Fibroblast of lung (primary cell): ENCODE data around the gene PLPP7. TPM values are rescaled to one million over a fixed set of nuclear protein-coding genes. Genes with fewer than 3 reads are reported as not detected.

Experiments used
- DNase-seq, 2 donors: peaks; one replicate each; pipeline versions ENCODE4 v3.0.0 to v3.0.0-alpha.2; 2010; ENCODE audit warnings: low read depth in 2 of 2
- H2AFZ ChIP-seq: 2 replicates; pipeline ENCODE4 v1.5.1; 2012; ENCODE audit warnings: low read length, control low read depth, inconsistent platforms
- H3K27ac ChIP-seq: 2 replicates; pipeline ENCODE4 v1.5.1; 2011; ENCODE audit warnings: low read length, control low read depth; ENCODE audit not compliant: insufficient read depth
- H3K27me3 ChIP-seq: 2 replicates; pipeline ENCODE4 v1.5.1; 2011; ENCODE audit warnings: mild to moderate bottlenecking, low read length; ENCODE audit not compliant: control insufficient read depth, insufficient read depth
- H3K36me3 ChIP-seq: 2 replicates; pipeline ENCODE4 v1.5.1; 2011; ENCODE audit warnings: low read length; ENCODE audit not compliant: control insufficient read depth, insufficient read depth
- H3K4me1 ChIP-seq: 2 replicates; pipeline ENCODE4 v1.5.1; 2011; ENCODE audit warnings: low read length; ENCODE audit not compliant: control insufficient read depth, insufficient read depth; ENCODE audit errors: extremely low read depth
- H3K4me2 ChIP-seq: 2 replicates; pipeline ENCODE4 v1.5.1; 2011; ENCODE audit warnings: low read length, control low read depth; ENCODE audit not compliant: insufficient read depth; ENCODE audit errors: extremely low read depth
- H3K4me3 ChIP-seq, 4 experiments: fragments of 200-600 bp in 1 of 4; sonication (generic) in 1 of 4; replicated peaks in 1 of 4; 2 replicates each; pipeline ENCODE4 v1.5.1; 2011 to 2016; ENCODE audit warnings: low read length in 4 of 4, low read depth in 3 of 4, mild to moderate bottlenecking in 3 of 4, control low read depth in 2 of 4, inconsistent platforms in 1 of 4, mixed read lengths in 1 of 4; ENCODE audit not compliant: insufficient read depth in 1 of 4; ENCODE audit errors: control extremely low read depth in 1 of 4
- H3K79me2 ChIP-seq: 2 replicates; pipeline ENCODE4 v1.5.1; 2012; ENCODE audit warnings: mild to moderate bottlenecking, low read length, inconsistent platforms; ENCODE audit not compliant: control insufficient read depth, insufficient read depth
- H3K9ac ChIP-seq: 2 replicates; pipeline ENCODE4 v1.5.1; 2011; ENCODE audit warnings: mild to moderate bottlenecking, low read length, control low read depth; ENCODE audit not compliant: insufficient read depth
- H3K9me3 ChIP-seq: 2 replicates; pipeline ENCODE4 v1.5.1; 2012; ENCODE audit warnings: low read depth, low read length; ENCODE audit not compliant: control insufficient read depth, insufficient read depth
- H4K20me1 ChIP-seq: 2 replicates; pipeline ENCODE4 v1.5.1; 2011; ENCODE audit warnings: low read length; ENCODE audit not compliant: control insufficient read depth, insufficient read depth; ENCODE audit errors: extremely low read depth
- CTCF ChIP-seq, 2 donors: IDR thresholded peaks in 1 of 2; conservative IDR thresholded peaks in 1 of 2; 1 replicate in 1 of 2; 2 replicates in 1 of 2; pipeline ENCODE4 v1.5.1; 2011 to 2012; ENCODE audit warnings: low read length in 2 of 2, control low read depth in 1 of 2, inconsistent platforms in 1 of 2, low read depth in 1 of 2, mild to moderate bottlenecking in 1 of 2
- EZH2 ChIP-seq: IDR thresholded peaks from 2 replicates; pipeline ENCODE4 v1.5.1; 2012; ENCODE audit warnings: low read length, control low read depth, mild to moderate bottlenecking; ENCODE audit errors: missing control alignments
- polyA plus RNA-seq, 2 donors: library from polyadenylated mRNA; depleted of rRNA in 1 of 2; stranded (reverse) in 1 of 2; unstranded in 1 of 2; fragments of >200 nt; gene quantifications; 2 replicates each; pipeline ENCODE4 v1.2.1, GENCODE V29; 2011 to 2012; ENCODE audit warnings: missing spikeins in 1 of 2
- total RNA-seq: library from RNA; depleted of rRNA; stranded (reverse); fragments of >200 nt; gene quantifications from 2 replicates; pipeline ENCODE4 v1.2.1, GENCODE V29; 2014

The PLPP7 gene
- total and polyA plus RNA-seq, 2 donors (not counting 1 experiment from before 2014, with no cell fraction given): 3.0 to 9.4 TPM

GRCh38 chr9:131318231-131319085 lies 28.9 kb downstream of the PLPP7 start:
- Histone ChIP-seq H3K9ac (no peak overlapping the region), H3K4me2 (no peak overlapping the region), H4K20me1 (no peaks in the 10 kb centered on the region), H3K36me3 (no peaks in the 10 kb centered on the region), H3K9me3 (no peaks in the 10 kb centered on the region), H3K27me3 (no peaks in the 10 kb centered on the region), H2AFZ (no peak overlapping the region), H3K4me3 (no peak overlapping the region), H3K79me2 (no peaks in the 10 kb centered on the region), H3K27ac (no peak overlapping the region), H3K4me1 (no peaks in the 10 kb centered on the region)
- no peak for TF ChIP-seq EZH2
- TF ChIP-seq CTCF (conservative IDR thresholded peaks at IDR 0.05 in 1 of 2, IDR thresholded peaks at IDR 0.05 in 1 of 2; ENCODE audit: low read depth in 1 of 2, low read length in 2 of 2): no peak
- DNase-seq: no peak

GRCh38 chr9:131319486-131319885 lies 30.0 kb downstream of the PLPP7 start:
- Histone ChIP-seq H3K79me2 (no peaks in the 10 kb centered on the region), H3K4me2 (no peak overlapping the region), H2AFZ (no peak overlapping the region), H3K4me3 (no peak overlapping the region), H3K9ac (no peak overlapping the region), H3K36me3 (no peaks in the 10 kb centered on the region), H3K9me3 (no peaks in the 10 kb centered on the region), H4K20me1 (no peaks in the 10 kb centered on the region), H3K27ac (no peak overlapping the region), H3K27me3 (no peaks in the 10 kb centered on the region), H3K4me1 (no peaks in the 10 kb centered on the region)
- DNase-seq: no peak
- TF ChIP-seq EZH2: no peak
- no peak for TF ChIP-seq CTCF (conservative IDR thresholded peaks at IDR 0.05 in 1 of 2, IDR thresholded peaks at IDR 0.05 in 1 of 2; ENCODE audit: low read depth in 1 of 2, low read length in 2 of 2)

GRCh38 chr9:131320031-131320685 lies 30.6 kb downstream of the PLPP7 start:
- no peaks in the 10 kb centered on the region for H4K20me1 ChIP-seq
- H3K4me2 ChIP-seq: no peak overlapping the region
- no peaks in the 10 kb centered on the region for H3K27me3 ChIP-seq
- TF ChIP-seq CTCF (conservative IDR thresholded peaks at IDR 0.05 in 1 of 2, IDR thresholded peaks at IDR 0.05 in 1 of 2; ENCODE audit: low read depth in 1 of 2, low read length in 2 of 2) (no peak), EZH2 (no peak)
- no peaks in the 10 kb centered on the region for H3K79me2 ChIP-seq
- H3K9me3 ChIP-seq: no peaks in the 10 kb centered on the region
- H3K27ac ChIP-seq: no peak overlapping the region
- H3K36me3 ChIP-seq: no peaks in the 10 kb centered on the region
- no peak overlapping the region for H3K4me3 ChIP-seq
- no peak overlapping the region for H2AFZ ChIP-seq
- H3K9ac ChIP-seq: no peak overlapping the region
- DNase-seq: no peak
- H3K4me1 ChIP-seq: no peaks in the 10 kb centered on the region
